Activated CD4-positive, alpha-beta T cell treated with anti-CD3 and anti-CD28 coated beads for 1 hour (primary cell): ENCODE results near the gene CACNA1B.

ENCODE experiments used
- DNase-seq: peaks from one replicate; pipeline ENCODE4 v3.0.0-alpha.2; 2020

Gene CACNA1B

GRCh38 chr9:138043411-138044345 lies 166.1 kb downstream of the CACNA1B start:
- no peak for DNase-seq

- no peak for DNase-seq
These were observed 167.2 kb downstream of the CACNA1B start for GRCh38 chr9:138044485-138045383.

- DNase-seq = no peak
These were observed 168.2 kb downstream of the CACNA1B start for GRCh38 chr9:138045541-138046490.

- DNase-seq = no peak
These were observed 169.2 kb downstream of the CACNA1B start for GRCh38 chr9:138046641-138047301.

- DNase-seq = no peak
These were observed 170.0 kb downstream of the CACNA1B start for GRCh38 chr9:138047469-138048040.

GRCh38 chr9:138048184-138048583 lies 170.6 kb downstream of the CACNA1B start:
- no peak for DNase-seq

GRCh38 chr9:138049085-138049778 lies 171.7 kb downstream of the CACNA1B start:
- DNase-seq = no peak

- no peak for DNase-seq
These were observed 172.3 kb downstream of the CACNA1B start for GRCh38 chr9:138049779-138050471.

- no peak for DNase-seq
These were observed 173.1 kb downstream of the CACNA1B start for GRCh38 chr9:138050472-138051330.

- DNase-seq = no peak
These were observed 174.2 kb downstream of the CACNA1B start for GRCh38 chr9:138051586-138052321.

- no peak for DNase-seq
These were observed 174.7 kb downstream of the CACNA1B start for GRCh38 chr9:138052322-138052615.

- no peak for DNase-seq
These were observed 175.2 kb downstream of the CACNA1B start for GRCh38 chr9:138052635-138053320.

GRCh38 chr9:138053321-138053868 lies 175.8 kb downstream of the CACNA1B start:
- no peak for DNase-seq

- no peak for DNase-seq
These were observed 176.6 kb downstream of the CACNA1B start for GRCh38 chr9:138053996-138054752.

- no peak for DNase-seq
These were observed 180.1 kb downstream of the CACNA1B start for GRCh38 chr9:138057726-138058125.

- DNase-seq = no peak
These were observed 180.6 kb downstream of the CACNA1B start for GRCh38 chr9:138058181-138058580.

GRCh38 chr9:138059196-138059595 lies 181.6 kb downstream of the CACNA1B start:
- no peak for DNase-seq
